Measurements from ENCODE around the gene DAD1.

DNA sequence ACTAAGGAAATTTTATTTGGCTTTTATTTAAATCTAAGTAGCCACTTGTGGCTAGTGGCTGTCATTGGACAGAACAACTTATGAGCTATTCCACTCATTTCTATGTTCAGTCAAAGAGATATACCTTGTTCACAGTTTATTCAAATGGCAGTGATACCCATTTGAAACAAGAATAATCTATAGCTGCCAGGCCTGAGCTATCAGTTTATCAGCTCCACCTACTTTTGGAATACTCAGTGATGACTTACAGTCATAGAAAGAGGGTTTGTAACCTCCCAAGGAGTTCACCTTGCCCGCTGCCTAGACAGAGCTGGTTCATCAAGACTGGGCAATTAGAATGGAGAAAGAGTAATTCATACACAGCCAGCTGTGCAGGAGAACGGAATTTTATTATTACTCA, 4.6 kb upstream of the DAD1 start:
- TF ChIP-seq, protein P1, sequence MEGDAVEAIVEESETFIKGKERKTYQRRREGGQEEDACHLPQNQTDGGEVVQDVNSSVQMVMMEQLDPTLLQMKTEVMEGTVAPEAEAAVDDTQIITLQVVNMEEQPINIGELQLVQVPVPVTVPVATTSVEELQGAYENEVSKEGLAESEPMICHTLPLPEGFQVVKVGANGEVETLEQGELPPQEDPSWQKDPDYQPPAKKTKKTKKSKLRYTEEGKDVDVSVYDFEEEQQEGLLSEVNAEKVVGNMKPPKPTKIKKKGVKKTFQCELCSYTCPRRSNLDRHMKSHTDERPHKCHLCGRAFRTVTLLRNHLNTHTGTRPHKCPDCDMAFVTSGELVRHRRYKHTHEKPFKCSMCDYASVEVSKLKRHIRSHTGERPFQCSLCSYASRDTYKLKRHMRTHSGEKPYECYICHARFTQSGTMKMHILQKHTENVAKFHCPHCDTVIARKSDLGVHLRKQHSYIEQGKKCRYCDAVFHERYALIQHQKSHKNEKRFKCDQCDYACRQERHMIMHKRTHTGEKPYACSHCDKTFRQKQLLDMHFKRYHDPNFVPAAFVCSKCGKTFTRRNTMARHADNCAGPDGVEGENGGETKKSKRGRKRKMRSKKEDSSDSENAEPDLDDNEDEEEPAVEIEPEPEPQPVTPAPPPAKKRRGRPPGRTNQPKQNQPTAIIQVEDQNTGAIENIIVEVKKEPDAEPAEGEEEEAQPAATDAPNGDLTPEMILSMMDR (IDR thresholded peaks at IDR 0.05): no peak
- TF ChIP-seq POLR2A (IDR thresholded peaks at IDR 0.05): no peak
